SK-N-MC (cell line): ENCODE results near the gene AKR1B1.

Experiments used
- EZH2 ChIP-seq: fragments of 200-600 bp; sonication (generic); IDR thresholded peaks from one replicate; pipeline ENCODE4 v1.6.1; 2017; ENCODE audit warnings: antibody characterized with exemption
- POLR2AphosphoS5 ChIP-seq: IDR thresholded peaks from 2 replicates; pipeline ENCODE4 v1.6.1; 2012; ENCODE audit warnings: mild to moderate bottlenecking, low read depth, low read length, borderline replicate concordance

DNA sequence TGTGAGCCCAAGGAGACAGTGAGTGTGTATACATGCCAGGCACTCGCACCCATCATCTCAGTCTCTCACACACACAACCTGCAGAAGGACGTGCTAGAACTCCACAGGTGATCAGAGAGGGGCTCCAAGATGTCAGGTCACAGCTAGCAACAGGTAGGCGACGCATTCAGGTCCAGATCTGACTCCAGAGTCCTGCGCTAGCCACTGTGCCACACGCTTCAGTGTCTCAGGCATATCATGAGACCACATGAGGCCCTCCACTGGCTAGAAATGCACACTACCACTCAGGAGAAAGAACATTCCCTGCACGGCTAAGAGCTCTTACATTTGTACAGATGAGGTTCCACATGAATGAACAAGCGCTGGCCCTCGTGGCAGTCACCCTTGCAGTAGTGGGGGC, 11.5 kb downstream of the AKR1B1 start:
- TF ChIP-seq POLR2AphosphoS5 (no peak), EZH2 (no peak)
